Endothelial cell of umbilical vein (primary cell): ENCODE results near the gene SLC44A1.

Source experiments
- EZH2 ChIP-seq: IDR thresholded peaks from 2 replicates; pipeline ENCODE4 v1.6.1; 2012; ENCODE audit warnings: borderline replicate concordance, low read depth, mild to moderate bottlenecking, moderate library complexity, low read length, inconsistent platforms; ENCODE audit not compliant: severe bottlenecking
- JUN ChIP-seq: IDR thresholded peaks from 2 replicates; pipeline ENCODE4 v1.6.1; 2011; ENCODE audit warnings: borderline replicate concordance, low read depth; ENCODE audit not compliant: insufficient read length, insufficient read depth
- POLR2A ChIP-seq: IDR thresholded peaks from 2 replicates; pipeline ENCODE4 v1.6.1; 2012; ENCODE audit warnings: low read depth, mild to moderate bottlenecking, control low read depth, low read length
- TF ChIP-seq, protein P1 (sequence below), 2 donors: IDR thresholded peaks; 1 replicate in 1 of 2; 2 replicates in 1 of 2; pipeline ENCODE4 v1.5.1; 2011; ENCODE audit warnings: low read length in 2 of 2, mild to moderate bottlenecking in 2 of 2, moderate library complexity in 2 of 2, control low read depth in 1 of 2, inconsistent platforms in 1 of 2, low read depth in 1 of 2; ENCODE audit not compliant: insufficient read depth in 1 of 2; ENCODE audit errors: extremely low read depth in 1 of 2
- TF ChIP-seq, protein P2 (sequence below): IDR thresholded peaks from 2 replicates; pipeline ENCODE4 v1.6.1; 2011; ENCODE audit not compliant: insufficient read depth, insufficient read length

GRCh38 chr9:105413525-105413924 lies 169.1 kb downstream of the SLC44A1 start:
- no peak for TF ChIP-seq POLR2A
- TF ChIP-seq, protein P1, sequence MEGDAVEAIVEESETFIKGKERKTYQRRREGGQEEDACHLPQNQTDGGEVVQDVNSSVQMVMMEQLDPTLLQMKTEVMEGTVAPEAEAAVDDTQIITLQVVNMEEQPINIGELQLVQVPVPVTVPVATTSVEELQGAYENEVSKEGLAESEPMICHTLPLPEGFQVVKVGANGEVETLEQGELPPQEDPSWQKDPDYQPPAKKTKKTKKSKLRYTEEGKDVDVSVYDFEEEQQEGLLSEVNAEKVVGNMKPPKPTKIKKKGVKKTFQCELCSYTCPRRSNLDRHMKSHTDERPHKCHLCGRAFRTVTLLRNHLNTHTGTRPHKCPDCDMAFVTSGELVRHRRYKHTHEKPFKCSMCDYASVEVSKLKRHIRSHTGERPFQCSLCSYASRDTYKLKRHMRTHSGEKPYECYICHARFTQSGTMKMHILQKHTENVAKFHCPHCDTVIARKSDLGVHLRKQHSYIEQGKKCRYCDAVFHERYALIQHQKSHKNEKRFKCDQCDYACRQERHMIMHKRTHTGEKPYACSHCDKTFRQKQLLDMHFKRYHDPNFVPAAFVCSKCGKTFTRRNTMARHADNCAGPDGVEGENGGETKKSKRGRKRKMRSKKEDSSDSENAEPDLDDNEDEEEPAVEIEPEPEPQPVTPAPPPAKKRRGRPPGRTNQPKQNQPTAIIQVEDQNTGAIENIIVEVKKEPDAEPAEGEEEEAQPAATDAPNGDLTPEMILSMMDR (IDR thresholded peaks at IDR 0.05; ENCODE audit: extremely low read depth in 1 of 2, insufficient read depth in 1 of 2, low read depth in 1 of 2, low read length in 2 of 2), result peak; percentile 17 to 20
- TF ChIP-seq EZH2, result no peak
- no peak for TF ChIP-seq JUN
- TF ChIP-seq, protein P2, sequence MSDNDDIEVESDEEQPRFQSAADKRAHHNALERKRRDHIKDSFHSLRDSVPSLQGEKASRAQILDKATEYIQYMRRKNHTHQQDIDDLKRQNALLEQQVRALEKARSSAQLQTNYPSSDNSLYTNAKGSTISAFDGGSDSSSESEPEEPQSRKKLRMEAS, result no peak
